Colonic mucosa (tissue), 4 donors: ENCODE results near the gene C14orf132. TPM values are rescaled to one million over a fixed set of nuclear protein-coding genes. Genes with fewer than 3 reads are reported as not detected.

ENCODE experiments used
- DNase-seq: peaks from one replicate; pipeline ENCODE4 v3.0.0-alpha.2; 2020
- H3K27ac ChIP-seq: fragments of 200-600 bp; one replicate; pipeline ENCODE4 v1.8.0; 2021
- H3K27me3 ChIP-seq: fragments of 200-600 bp; one replicate; pipeline ENCODE4 v1.8.0; 2021
- H3K36me3 ChIP-seq: fragments of 200-600 bp; one replicate; pipeline ENCODE4 v1.8.0; 2021
- H3K4me1 ChIP-seq: fragments of 200-600 bp; one replicate; pipeline ENCODE4 v1.8.0; 2021; ENCODE audit warnings: mild to moderate bottlenecking
- H3K4me3 ChIP-seq: fragments of 200-600 bp; one replicate; pipeline ENCODE4 v1.8.0; 2021
- H3K9ac ChIP-seq, 2 donors: one replicate each; pipeline ENCODE4 v1.7.0; 2013; ENCODE audit warnings: control low read depth in 2 of 2, low read depth in 2 of 2, low read length in 2 of 2
- H3K9me3 ChIP-seq: fragments of 200-600 bp; one replicate; pipeline ENCODE4 v1.8.0; 2021
- intact Hi-C: fragments of 100-400 bp; cut with DNase I; formaldehyde crosslinking; loops from one replicate; pipeline ENCODE4 v1.14.1; 2022
- total RNA-seq, 2 donors: library from RNA; stranded (reverse); fragmentation: NEBNext Ultra II Directional in 1 of 2; extraction: Animal tissue kit (Norgen Biotek cat#: 25700) in 1 of 2; gene quantifications; one replicate each; pipeline ENCODE4 v1.2.1, GENCODE V29; 2021
- TF ChIP-seq, protein P1 (sequence below): fragments of 200-600 bp; IDR thresholded peaks from one replicate; pipeline ENCODE4 v1.8.0; 2022; ENCODE audit warnings: antibody characterized with exemption, mild to moderate bottlenecking
- donor health status: healthy.
- donor health status: DM: no; HTN: no; CAD: no.
- donor health status: DM: no; HTN: no; CAD: no.

Gene C14orf132
- total RNA-seq, 2 donors from 2014 or later = 2.2 to 3.6 TPM

DNA sequence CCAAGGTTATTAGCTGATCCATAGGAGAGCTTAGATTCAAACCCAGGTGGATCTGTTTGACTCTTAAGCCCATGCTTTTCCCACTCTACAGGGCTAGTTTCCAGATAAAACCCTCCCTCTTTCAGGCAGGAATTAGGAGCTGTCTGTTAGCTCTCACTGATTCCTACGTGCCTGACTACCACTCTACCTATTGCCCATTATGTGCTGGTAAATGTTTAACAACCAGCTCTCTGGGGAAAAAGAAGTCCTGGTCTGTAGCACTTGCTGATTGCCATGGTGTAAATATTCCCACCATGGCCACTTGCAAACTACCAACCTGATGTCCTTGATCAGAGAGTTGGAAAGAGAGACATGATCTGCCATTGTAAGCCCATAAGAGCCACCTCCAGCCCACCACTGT lies 100.0 kb downstream of the C14orf132 start:
- intact Hi-C loops = no loop called here
- no peak for DNase-seq

DNA sequence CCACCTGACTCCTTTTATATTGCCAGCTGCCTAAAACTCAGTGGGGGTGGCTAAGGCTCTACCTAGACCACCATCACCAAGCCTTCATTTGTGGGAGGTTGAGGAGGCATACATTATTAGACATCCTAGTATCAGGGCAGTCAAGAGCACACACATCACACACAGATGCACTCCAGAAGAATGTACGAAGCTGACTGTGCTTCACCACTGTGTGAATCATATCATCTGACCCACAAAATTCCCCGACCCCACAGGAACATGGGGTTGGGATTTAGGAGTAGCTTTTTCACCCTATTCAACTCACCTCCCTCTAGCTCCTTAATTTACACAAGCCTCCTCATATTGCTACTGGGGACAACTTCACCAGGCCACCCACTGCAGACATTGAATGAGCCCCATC lies 100.7 kb downstream of the C14orf132 start:
- no peak for DNase-seq
- H3K36me3 ChIP-seq = no peaks in the 10 kb centered on the region
- intact Hi-C loops = no loop called here
- no peak overlapping the region for H3K4me3 ChIP-seq
- TF ChIP-seq, protein P1, sequence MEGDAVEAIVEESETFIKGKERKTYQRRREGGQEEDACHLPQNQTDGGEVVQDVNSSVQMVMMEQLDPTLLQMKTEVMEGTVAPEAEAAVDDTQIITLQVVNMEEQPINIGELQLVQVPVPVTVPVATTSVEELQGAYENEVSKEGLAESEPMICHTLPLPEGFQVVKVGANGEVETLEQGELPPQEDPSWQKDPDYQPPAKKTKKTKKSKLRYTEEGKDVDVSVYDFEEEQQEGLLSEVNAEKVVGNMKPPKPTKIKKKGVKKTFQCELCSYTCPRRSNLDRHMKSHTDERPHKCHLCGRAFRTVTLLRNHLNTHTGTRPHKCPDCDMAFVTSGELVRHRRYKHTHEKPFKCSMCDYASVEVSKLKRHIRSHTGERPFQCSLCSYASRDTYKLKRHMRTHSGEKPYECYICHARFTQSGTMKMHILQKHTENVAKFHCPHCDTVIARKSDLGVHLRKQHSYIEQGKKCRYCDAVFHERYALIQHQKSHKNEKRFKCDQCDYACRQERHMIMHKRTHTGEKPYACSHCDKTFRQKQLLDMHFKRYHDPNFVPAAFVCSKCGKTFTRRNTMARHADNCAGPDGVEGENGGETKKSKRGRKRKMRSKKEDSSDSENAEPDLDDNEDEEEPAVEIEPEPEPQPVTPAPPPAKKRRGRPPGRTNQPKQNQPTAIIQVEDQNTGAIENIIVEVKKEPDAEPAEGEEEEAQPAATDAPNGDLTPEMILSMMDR = no peak
- no peaks in the 10 kb centered on the region for H3K9me3 ChIP-seq
- no peaks in the 10 kb centered on the region for H3K4me1 ChIP-seq
- H3K27ac ChIP-seq = no peak overlapping the region
- no peaks in the 10 kb centered on the region for H3K27me3 ChIP-seq
- H3K9ac ChIP-seq = no peak overlapping the region

More for the DNA sequence above, 100.0 kb downstream of the C14orf132 start:
- H3K36me3 ChIP-seq = no peaks in the 10 kb centered on the region
- no peaks in the 10 kb centered on the region for H3K9me3 ChIP-seq
- TF ChIP-seq, protein P1 = no peak
- no peak overlapping the region for H3K9ac ChIP-seq
- no peaks in the 10 kb centered on the region for H3K4me1 ChIP-seq
- no peak overlapping the region for H3K4me3 ChIP-seq
- no peak overlapping the region for H3K27ac ChIP-seq
- H3K27me3 ChIP-seq = no peaks in the 10 kb centered on the region

DNA sequence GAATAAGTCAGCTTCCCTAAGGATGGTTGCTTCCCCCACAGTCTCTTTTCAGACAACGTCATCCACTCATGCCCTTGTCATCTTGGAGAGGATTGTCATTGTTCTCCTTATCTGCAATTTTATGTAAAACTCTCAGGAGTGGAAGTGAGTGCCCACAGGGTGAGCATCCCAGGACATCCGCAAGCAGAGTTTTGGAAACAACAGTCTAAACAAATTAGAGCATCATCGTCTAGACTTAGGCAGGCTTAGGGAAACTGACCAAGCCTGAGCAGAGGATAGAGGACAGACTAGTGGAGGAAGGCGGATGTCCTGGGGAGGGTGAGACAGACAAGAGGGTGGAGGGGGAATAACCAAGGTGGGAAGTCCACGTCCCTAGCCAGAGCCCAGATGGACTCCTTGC lies 101.8 kb downstream of the C14orf132 start:
- TF ChIP-seq, protein P1 = no peak
- H3K27ac ChIP-seq = no peak overlapping the region
- H3K4me1 ChIP-seq = no peaks in the 10 kb centered on the region
- H3K9ac ChIP-seq = no peak overlapping the region
- intact Hi-C loops = no loop called here
- no peaks in the 10 kb centered on the region for H3K36me3 ChIP-seq
- DNase-seq = no peak
- H3K4me3 ChIP-seq = no peak overlapping the region
- H3K9me3 ChIP-seq = no peaks in the 10 kb centered on the region
- H3K27me3 ChIP-seq = no peaks in the 10 kb centered on the region

Other genes starting within 250 kb of the C14orf132 start
- under 1 TPM; 0.07 to 0.11 TPM for gene TUNAR, start 162.5 kb upstream of the C14orf132 start, total RNA-seq
- gene BDKRB2, start 165.5 kb downstream of the C14orf132 start, total RNA-seq = 10 to 100 TPM; 11.3 to 23.3 TPM
- gene BDKRB1, start 216.8 kb downstream of the C14orf132 start, total RNA-seq = 1 to 10 TPM; 3.2 to 5.5 TPM